K562 (cell line): Measurements from ENCODE around the gene TMEM218.

ENCODE experiments used
- CTCF ChIP-seq, 3 experiments: IDR thresholded peaks in 2 of 3; conservative IDR thresholded peaks in 1 of 3; 2 replicates each; pipeline ENCODE4 v1.5.1; 2011 to 2012; ENCODE audit warnings: low read length in 3 of 3, mild to moderate bottlenecking in 3 of 3, control low read depth in 2 of 3, improper control_type of control experiment in 1 of 3, inconsistent platforms in 1 of 3, low read depth in 1 of 3, mixed read lengths in 1 of 3, moderate library complexity in 1 of 3; ENCODE audit not compliant: insufficient read depth in 2 of 3
- POLR2AphosphoS5 ChIP-seq: IDR thresholded peaks from 2 replicates; pipeline ENCODE4 v1.6.1; 2011; ENCODE audit warnings: mild to moderate bottlenecking, low read depth, low read length, moderate library complexity; ENCODE audit not compliant: control insufficient read depth, insufficient read depth

- TF ChIP-seq POLR2AphosphoS5: no peak
- no peak for TF ChIP-seq CTCF (IDR thresholded peaks at IDR 0.05 in 2 of 3, conservative IDR thresholded peaks at IDR 0.05 in 1 of 3; ENCODE audit: insufficient read depth in 2 of 3, low read depth in 1 of 3, low read length in 3 of 3)
These were observed 780 bp upstream of the TMEM218 start for GRCh38 chr11:125112208-125112604.
